Upper lobe of left lung (tissue), 4 donors: ENCODE data around the gene CD44.

Source experiments
- CTCF ChIP-seq, 6 experiments: fragments of 450-650 bp in 4 of 6; fragments of 200-600 bp in 2 of 6; sonication (generic) in 2 of 6; IDR thresholded peaks; one replicate each; pipeline ENCODE4 v1.5.1; 2016 to 2019; ENCODE audit warnings: antibody characterized with exemption in 6 of 6
- EP300 ChIP-seq, 4 donors: sonication (generic); formaldehyde crosslinking; IDR thresholded peaks; one replicate each; pipeline ENCODE4 v1.5.1; 2017; ENCODE audit warnings: antibody characterized with exemption in 4 of 4, control low read depth in 2 of 4
- POLR2A ChIP-seq, 4 donors: fragments of 450-650 bp; IDR thresholded peaks; one replicate each; pipeline ENCODE4 v1.5.1; 2016 to 2017; ENCODE audit warnings: antibody characterized with exemption in 4 of 4, mild to moderate bottlenecking in 2 of 4

- TF ChIP-seq CTCF (IDR thresholded peaks at IDR 0.05) (no peak), POLR2A (IDR thresholded peaks at IDR 0.05) (no peak), EP300 (IDR thresholded peaks at IDR 0.05) (no peak)
Observed at GRCh38 chr11:35225946-35226520, 87.1 kb downstream of the CD44 start.
